Activated gamma-delta T cell treated with anti-CD3 and anti-CD28 coated beads, Interleukin-2, amount 50 U/mL, for 16 hours (primary cell): ENCODE results near the gene NXPE4.

Experiments
- DNase-seq: peaks from one replicate; pipeline ENCODE4 v3.0.0-alpha.2; 2020; ENCODE audit warnings: low read depth

The NXPE4 gene

GRCh38 chr11:114559425-114560310, 35.9 kb downstream of the NXPE4 start, which contains the start of gene NXPE1:
Gene NXPE1 (minus strand): TSS chr11:114559881. CDS start chr11:114551201, 8,680 bp downstream.
- no peak for DNase-seq

DNA sequence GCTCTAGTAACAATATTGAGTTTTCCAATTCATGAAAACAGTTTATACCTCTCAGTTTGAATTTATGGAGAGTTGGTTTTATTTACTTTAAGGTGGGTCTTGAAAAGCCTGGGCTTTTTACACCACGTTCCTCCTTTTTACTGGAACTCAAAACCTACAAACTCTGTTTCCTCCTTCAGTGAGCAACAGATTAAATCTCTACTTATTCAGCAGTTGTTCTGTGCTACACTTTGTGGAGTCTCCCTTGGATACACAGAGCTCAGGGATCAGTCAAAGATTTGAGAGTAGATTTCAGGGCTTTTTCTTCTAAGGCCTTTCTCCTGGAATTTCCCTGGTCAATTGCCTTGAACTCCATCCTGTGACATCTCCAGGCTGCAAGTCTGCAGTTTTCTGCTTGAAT, 39.5 kb downstream of the NXPE4 start:
- no peak for DNase-seq

GRCh38 chr11:114553642-114554041, 41.9 kb downstream of the NXPE4 start:
- DNase-seq: no peak

DNA sequence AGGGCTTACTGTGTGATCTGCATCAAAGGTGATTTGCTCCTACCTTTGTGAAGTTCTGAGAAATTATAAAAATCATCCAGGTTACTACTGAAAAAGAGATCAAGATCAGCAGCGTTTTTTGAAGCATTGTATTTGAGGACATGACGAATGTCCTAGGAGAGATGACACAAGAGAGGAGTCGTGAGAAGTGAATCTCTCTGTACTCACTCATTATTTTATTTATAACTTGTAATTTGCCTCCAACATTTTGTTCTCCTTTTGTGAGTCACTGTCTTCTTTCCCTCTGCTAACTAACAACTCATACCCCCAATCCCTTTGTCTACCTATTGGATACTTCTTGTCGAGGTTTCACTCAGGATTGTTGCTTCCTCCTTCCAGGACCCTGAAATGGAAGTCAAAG, 44.5 kb downstream of the NXPE4 start:
- DNase-seq: no peak

DNA sequence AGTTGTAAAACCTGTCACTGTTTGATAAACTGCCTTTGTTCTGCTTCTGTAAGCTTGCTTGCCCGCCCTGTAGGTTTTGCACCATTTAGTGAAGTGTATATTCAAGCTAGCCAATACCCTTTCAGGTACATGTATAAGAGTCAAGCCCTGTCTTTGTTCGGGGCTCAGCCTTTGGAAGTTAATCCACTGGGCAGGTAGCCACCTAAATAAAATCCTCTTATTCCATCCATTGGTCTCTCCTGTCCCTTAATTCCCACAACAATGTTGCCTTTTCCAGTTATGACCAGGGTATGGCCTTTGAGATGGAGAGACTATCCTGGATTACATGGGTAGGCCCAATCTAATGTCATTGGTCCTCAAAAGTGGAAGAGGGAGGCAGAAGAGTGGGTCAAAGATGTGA, 69.9 kb downstream of the NXPE4 start:
- no peak for DNase-seq

DNA sequence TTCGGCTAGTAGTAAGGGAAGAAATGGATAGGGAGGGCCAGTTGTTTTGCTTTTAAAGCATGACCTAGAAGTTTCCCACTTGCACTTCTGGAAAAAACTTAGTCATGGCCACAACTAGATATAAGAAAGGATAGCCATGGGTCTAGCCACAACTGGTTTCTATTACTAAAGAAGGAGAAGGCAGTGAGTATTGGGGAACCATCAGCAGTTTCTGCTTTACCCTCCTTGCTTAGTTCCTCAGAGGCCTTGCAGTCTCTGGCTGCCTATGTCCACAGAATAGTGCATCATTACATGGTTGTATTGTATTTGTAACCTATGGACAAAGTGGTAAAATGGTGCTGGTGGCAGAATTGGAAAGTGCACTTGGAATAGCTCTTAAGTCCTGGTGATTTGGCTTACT, 71.5 kb downstream of the NXPE4 start:
- no peak for DNase-seq

DNA sequence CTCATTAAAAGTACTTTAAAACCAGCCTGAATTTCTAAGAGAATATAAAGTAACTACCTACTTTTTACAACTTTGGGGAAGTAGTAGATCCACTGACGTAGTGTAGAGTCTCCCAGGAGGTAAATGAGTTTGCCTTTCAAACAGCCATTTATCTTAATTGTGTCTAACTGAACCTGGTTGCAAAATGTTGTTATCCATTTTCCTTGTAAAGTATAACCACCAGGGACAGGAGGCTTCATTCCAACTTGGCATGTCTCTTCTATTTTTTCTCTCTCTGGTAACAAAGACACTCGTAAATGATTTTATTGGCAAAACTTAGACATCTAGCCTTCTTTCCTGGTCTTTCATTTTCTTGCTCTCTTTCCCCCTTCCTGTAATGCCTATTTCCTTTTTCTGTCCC, 72.8 kb downstream of the NXPE4 start:
- DNase-seq: no peak
